Liver (tissue), 9 donors: ENCODE data around the gene UQCRC2. TPM values are rescaled to one million over a fixed set of nuclear protein-coding genes. Genes with fewer than 3 reads are reported as not detected.
"Not testable (repeated sequence)": the region's sequence is repeated elsewhere in the genome, so short reads cannot be mapped to it uniquely, and the experiment has no call there.

Experiments used
- DNase-seq: peaks from one replicate; pipeline ENCODE4 v3.0.0-alpha.2; 2017; ENCODE audit warnings: low spot score
- H3K27ac ChIP-seq, 2 donors: one replicate each; pipeline ENCODE4 v1.7.0; 2013; ENCODE audit warnings: inconsistent platforms in 2 of 2, low read length in 2 of 2, control low read depth in 1 of 2, low read depth in 1 of 2, mild to moderate bottlenecking in 1 of 2
- H3K27me3 ChIP-seq, 4 donors: one replicate each; pipeline versions ENCODE4 v1.6.1 to v1.7.0; 2013; ENCODE audit warnings: low read length in 3 of 4, inconsistent platforms in 1 of 4, mild to moderate bottlenecking in 1 of 4, moderate library complexity in 1 of 4; ENCODE audit not compliant: control insufficient read depth in 4 of 4, insufficient read depth in 4 of 4
- H3K36me3 ChIP-seq, 4 donors: one replicate each; pipeline versions ENCODE4 v1.6.1 to v1.7.0; 2013; ENCODE audit warnings: low read length in 3 of 4, mild to moderate bottlenecking in 3 of 4, low read depth in 1 of 4, moderate library complexity in 1 of 4; ENCODE audit not compliant: control insufficient read depth in 4 of 4, insufficient read depth in 3 of 4
- H3K4me1 ChIP-seq, 4 donors: one replicate each; pipeline versions ENCODE4 v1.6.1 to v1.7.0; 2013; ENCODE audit warnings: low read length in 3 of 4, mild to moderate bottlenecking in 3 of 4, moderate library complexity in 1 of 4; ENCODE audit not compliant: control insufficient read depth in 4 of 4, insufficient read depth in 4 of 4
- H3K4me3 ChIP-seq, 3 donors: one replicate each; pipeline versions ENCODE4 v1.6.1 to v1.7.0; 2013; ENCODE audit warnings: low read length in 3 of 3, control low read depth in 1 of 3, low read depth in 1 of 3, mild to moderate bottlenecking in 1 of 3
- H3K9ac ChIP-seq, 2 donors: one replicate each; pipeline ENCODE4 v1.7.0; 2013; ENCODE audit warnings: low read length in 2 of 2, mild to moderate bottlenecking in 2 of 2, moderate library complexity in 2 of 2, control low read depth in 1 of 2, low read depth in 1 of 2
- H3K9me3 ChIP-seq, 4 donors: one replicate each; pipeline versions ENCODE4 v1.6.1 to v1.7.0; 2013; ENCODE audit warnings: low read length in 3 of 4; ENCODE audit not compliant: control insufficient read depth in 4 of 4
- FOXA2 ChIP-seq: IDR thresholded peaks from 2 replicates; pipeline ENCODE4 v1.6.1; 2016; ENCODE audit warnings: antibody characterized with exemption
- GABPA ChIP-seq, 2 donors: IDR thresholded peaks in 1 of 2; conservative IDR thresholded peaks in 1 of 2; 2 replicates each; pipeline ENCODE4 v1.6.1; 2016; ENCODE audit warnings: antibody characterized with exemption in 2 of 2, mild to moderate bottlenecking in 1 of 2, moderate library complexity in 1 of 2
- HNF4G ChIP-seq: IDR thresholded peaks from 2 replicates; pipeline ENCODE4 v1.6.1; 2016; ENCODE audit warnings: antibody characterized with exemption
- JUND ChIP-seq, 2 donors: IDR thresholded peaks; 2 replicates each; pipeline ENCODE4 v1.6.1; 2016; ENCODE audit warnings: antibody characterized with exemption in 2 of 2
- NR2F2 ChIP-seq: IDR thresholded peaks from 2 replicates; pipeline ENCODE4 v1.6.1; 2016; ENCODE audit warnings: antibody characterized with exemption
- SP1 ChIP-seq: IDR thresholded peaks from 2 replicates; pipeline ENCODE4 v1.6.1; 2018; ENCODE audit warnings: antibody characterized with exemption, mild to moderate bottlenecking
- TAF1 ChIP-seq: conservative IDR thresholded peaks from 2 replicates; pipeline ENCODE4 v1.6.1; 2016; ENCODE audit warnings: antibody characterized with exemption, mild to moderate bottlenecking
- YY1 ChIP-seq: IDR thresholded peaks from 2 replicates; pipeline ENCODE4 v1.6.1; 2016; ENCODE audit warnings: antibody characterized with exemption, mild to moderate bottlenecking
- WGBS: extraction: QIAGEN DNeasy Blood & Tissue Kit; methylation state at CpG from one replicate; pipeline ENCODE4 v1.1.7; 2013; 5-methylcytosine and 5-hydroxymethylcytosine counted together
- polyA plus RNA-seq, 2 donors: library from polyadenylated mRNA; stranded (reverse) in 1 of 2; unstranded in 1 of 2; fragments of 200-250 nt in 1 of 2; fragments of >200 nt in 1 of 2; fragmentation: Nextera tagmentation in 1 of 2; extraction: Ambion mirVana in 1 of 2; gene quantifications; one replicate each; pipeline versions ENCODE4 v1.2.1 to v1.2.3, GENCODE V29; 2013 to 2015
- total RNA-seq, 2 donors: library from RNA; depleted of rRNA; stranded (reverse); fragments of >200 nt; gene quantifications; one replicate each; pipeline ENCODE4 v1.2.3, GENCODE V29; 2014
- TF ChIP-seq, protein P1 (sequence below): fragments of 150-350 bp; IDR thresholded peaks from 2 replicates; pipeline ENCODE4 v1.5.1; 2017; ENCODE audit warnings: improper control_type of control experiment, low read depth, low read length; ENCODE audit not compliant: missing input control
- TF ChIP-seq, protein P2 (sequence below): IDR thresholded peaks from 2 replicates; pipeline ENCODE4 v1.6.1; 2016; ENCODE audit warnings: antibody characterized with exemption
- TF ChIP-seq, protein P3 (sequence below): IDR thresholded peaks from 2 replicates; pipeline ENCODE4 v1.6.1; 2016; ENCODE audit warnings: antibody characterized with exemption
- TF ChIP-seq, protein P4 (sequence below): IDR thresholded peaks from 2 replicates; pipeline ENCODE4 v1.6.1; 2016; ENCODE audit warnings: antibody characterized with exemption
- TF ChIP-seq, protein P5 (sequence below): IDR thresholded peaks from 2 replicates; pipeline ENCODE4 v1.6.1; 2016; ENCODE audit warnings: antibody characterized with exemption, mild to moderate bottlenecking
- donor health status: healthy.
- donor health status: healthy.
- donor health status: healthy.
- donor health status: healthy.
- donor health status: healthy.

Gene UQCRC2
- total and polyA plus RNA-seq, 4 donors: 88.8 to 164 (median 140) TPM

DNA sequence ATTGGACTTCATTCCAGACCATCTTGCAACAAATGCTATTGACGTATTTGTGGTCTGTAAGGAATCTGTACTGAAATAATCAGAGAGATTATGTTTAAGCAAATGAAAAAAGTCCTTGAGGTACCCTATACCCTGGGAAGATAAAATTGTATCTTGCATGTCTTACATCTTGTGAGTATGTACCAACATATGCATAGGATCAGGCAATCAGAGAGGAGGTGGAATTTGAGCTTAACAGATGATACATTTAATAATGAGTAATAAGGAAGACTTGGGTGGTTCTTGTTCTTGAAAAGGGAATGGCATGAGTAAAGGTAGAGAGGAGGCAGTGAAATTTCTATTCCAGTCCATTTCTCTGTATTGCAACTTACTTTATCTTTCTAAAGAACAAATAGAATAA lies 65.4 kb downstream of the UQCRC2 start:
- Histone ChIP-seq H3K9me3 (no peaks in the 10 kb centered on the region), H3K4me1 (peaks cover 6 to 16% (median 14%) of the 10 kb centered on the region in 4 donors), H3K27me3 (no peaks in the 10 kb centered on the region), H3K4me3 (no peak overlapping the region), H3K9ac (no peak overlapping the region), H3K27ac (no peak overlapping the region), H3K36me3 (no peaks in the 10 kb centered on the region)
- DNase-seq: no peak
- 98% methylated on average over 1 of the region's 1 CpG for WGBS
- no peak for TF ChIP-seq TAF1
- TF ChIP-seq FOXA2: no peak
- no peak for TF ChIP-seq YY1
- TF ChIP-seq, protein P1, sequence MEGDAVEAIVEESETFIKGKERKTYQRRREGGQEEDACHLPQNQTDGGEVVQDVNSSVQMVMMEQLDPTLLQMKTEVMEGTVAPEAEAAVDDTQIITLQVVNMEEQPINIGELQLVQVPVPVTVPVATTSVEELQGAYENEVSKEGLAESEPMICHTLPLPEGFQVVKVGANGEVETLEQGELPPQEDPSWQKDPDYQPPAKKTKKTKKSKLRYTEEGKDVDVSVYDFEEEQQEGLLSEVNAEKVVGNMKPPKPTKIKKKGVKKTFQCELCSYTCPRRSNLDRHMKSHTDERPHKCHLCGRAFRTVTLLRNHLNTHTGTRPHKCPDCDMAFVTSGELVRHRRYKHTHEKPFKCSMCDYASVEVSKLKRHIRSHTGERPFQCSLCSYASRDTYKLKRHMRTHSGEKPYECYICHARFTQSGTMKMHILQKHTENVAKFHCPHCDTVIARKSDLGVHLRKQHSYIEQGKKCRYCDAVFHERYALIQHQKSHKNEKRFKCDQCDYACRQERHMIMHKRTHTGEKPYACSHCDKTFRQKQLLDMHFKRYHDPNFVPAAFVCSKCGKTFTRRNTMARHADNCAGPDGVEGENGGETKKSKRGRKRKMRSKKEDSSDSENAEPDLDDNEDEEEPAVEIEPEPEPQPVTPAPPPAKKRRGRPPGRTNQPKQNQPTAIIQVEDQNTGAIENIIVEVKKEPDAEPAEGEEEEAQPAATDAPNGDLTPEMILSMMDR: no peak
- no peak for TF ChIP-seq JUND (IDR thresholded peaks at IDR 0.05)
- TF ChIP-seq GABPA (IDR thresholded peaks at IDR 0.05 in 1 of 2, conservative IDR thresholded peaks at IDR 0.05 in 1 of 2): no peak
- TF ChIP-seq HNF4G: no peak
- no peak for TF ChIP-seq NR2F2
- no peak for TF ChIP-seq SP1

DNA sequence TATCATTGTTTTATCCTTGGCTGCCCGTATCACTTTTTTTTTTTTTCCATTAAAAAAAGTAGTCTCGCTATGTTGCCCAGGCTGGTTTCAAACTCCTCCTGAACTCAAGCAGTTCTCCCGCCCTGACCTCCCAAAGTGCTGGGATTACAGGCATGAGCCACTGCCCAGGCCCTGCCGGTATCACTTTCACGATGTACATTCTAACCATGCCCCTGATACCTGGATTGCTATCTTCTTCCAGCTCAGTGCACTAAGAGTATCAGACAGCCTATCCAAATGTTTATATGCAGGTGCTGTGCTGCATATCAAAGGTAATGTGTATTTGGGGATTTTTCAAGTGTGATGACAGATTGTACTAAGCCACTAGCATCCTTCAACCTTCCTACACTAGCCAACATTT lies 69.0 kb downstream of the UQCRC2 start:
- peaks cover 0 to 1% (median 0%) of the 10 kb centered on the region in 4 donors for H3K36me3 ChIP-seq
- no peak overlapping the region for H3K27ac ChIP-seq
- DNase-seq: no peak
- no peak overlapping the region for H3K9ac ChIP-seq
- H3K4me1 ChIP-seq: no peaks in the 10 kb centered on the region
- no peak overlapping the region for H3K4me3 ChIP-seq
- no peaks in the 10 kb centered on the region for H3K9me3 ChIP-seq
- H3K27me3 ChIP-seq: no peaks in the 10 kb centered on the region
- WGBS: 96% methylated on average over 5 of the region's 5 CpGs
- TF ChIP-seq, protein P2, sequence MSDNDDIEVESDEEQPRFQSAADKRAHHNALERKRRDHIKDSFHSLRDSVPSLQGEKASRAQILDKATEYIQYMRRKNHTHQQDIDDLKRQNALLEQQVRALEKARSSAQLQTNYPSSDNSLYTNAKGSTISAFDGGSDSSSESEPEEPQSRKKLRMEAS: no peak
- TF ChIP-seq, protein P3, sequence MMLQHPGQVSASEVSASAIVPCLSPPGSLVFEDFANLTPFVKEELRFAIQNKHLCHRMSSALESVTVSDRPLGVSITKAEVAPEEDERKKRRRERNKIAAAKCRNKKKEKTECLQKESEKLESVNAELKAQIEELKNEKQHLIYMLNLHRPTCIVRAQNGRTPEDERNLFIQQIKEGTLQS: no peak
- no peak for TF ChIP-seq HNF4G
- TF ChIP-seq, protein P4, sequence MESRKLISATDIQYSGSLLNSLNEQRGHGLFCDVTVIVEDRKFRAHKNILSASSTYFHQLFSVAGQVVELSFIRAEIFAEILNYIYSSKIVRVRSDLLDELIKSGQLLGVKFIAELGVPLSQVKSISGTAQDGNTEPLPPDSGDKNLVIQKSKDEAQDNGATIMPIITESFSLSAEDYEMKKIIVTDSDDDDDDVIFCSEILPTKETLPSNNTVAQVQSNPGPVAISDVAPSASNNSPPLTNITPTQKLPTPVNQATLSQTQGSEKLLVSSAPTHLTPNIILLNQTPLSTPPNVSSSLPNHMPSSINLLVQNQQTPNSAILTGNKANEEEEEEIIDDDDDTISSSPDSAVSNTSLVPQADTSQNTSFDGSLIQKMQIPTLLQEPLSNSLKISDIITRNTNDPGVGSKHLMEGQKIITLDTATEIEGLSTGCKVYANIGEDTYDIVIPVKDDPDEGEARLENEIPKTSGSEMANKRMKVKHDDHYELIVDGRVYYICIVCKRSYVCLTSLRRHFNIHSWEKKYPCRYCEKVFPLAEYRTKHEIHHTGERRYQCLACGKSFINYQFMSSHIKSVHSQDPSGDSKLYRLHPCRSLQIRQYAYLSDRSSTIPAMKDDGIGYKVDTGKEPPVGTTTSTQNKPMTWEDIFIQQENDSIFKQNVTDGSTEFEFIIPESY: no peak
- TF ChIP-seq TAF1: no peak

DNA sequence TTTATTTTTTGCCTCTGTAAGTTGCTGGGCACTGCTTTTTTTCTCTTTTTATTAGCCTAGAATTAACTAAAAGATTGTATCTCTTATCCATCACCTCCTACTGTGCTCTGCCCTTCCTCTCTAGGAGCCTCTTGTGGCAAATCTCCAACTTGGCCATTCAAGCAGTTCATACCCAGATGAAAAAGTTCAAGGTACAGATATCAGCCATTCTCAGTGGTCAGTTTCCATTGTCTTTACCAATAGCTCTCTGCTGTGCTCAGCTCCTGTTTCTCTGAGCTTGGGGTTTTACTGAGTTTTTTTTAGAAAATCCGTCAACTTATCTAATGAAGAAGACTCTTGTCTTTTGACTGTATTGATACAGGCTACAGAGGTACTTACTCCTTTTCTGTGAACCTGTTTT lies 70.3 kb downstream of the UQCRC2 start:
- H3K4me1 ChIP-seq: no peaks in the 10 kb centered on the region
- 86% methylated on average over 1 of the region's 1 CpG for WGBS
- peaks cover 0 to 1% (median 0%) of the 10 kb centered on the region in 4 donors for H3K36me3 ChIP-seq
- TF ChIP-seq, protein P5, sequence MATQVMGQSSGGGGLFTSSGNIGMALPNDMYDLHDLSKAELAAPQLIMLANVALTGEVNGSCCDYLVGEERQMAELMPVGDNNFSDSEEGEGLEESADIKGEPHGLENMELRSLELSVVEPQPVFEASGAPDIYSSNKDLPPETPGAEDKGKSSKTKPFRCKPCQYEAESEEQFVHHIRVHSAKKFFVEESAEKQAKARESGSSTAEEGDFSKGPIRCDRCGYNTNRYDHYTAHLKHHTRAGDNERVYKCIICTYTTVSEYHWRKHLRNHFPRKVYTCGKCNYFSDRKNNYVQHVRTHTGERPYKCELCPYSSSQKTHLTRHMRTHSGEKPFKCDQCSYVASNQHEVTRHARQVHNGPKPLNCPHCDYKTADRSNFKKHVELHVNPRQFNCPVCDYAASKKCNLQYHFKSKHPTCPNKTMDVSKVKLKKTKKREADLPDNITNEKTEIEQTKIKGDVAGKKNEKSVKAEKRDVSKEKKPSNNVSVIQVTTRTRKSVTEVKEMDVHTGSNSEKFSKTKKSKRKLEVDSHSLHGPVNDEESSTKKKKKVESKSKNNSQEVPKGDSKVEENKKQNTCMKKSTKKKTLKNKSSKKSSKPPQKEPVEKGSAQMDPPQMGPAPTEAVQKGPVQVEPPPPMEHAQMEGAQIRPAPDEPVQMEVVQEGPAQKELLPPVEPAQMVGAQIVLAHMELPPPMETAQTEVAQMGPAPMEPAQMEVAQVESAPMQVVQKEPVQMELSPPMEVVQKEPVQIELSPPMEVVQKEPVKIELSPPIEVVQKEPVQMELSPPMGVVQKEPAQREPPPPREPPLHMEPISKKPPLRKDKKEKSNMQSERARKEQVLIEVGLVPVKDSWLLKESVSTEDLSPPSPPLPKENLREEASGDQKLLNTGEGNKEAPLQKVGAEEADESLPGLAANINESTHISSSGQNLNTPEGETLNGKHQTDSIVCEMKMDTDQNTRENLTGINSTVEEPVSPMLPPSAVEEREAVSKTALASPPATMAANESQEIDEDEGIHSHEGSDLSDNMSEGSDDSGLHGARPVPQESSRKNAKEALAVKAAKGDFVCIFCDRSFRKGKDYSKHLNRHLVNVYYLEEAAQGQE: no peak
- no peak for TF ChIP-seq NR2F2
- TF ChIP-seq YY1: no peak
- TF ChIP-seq TAF1: no peak
- no peak for TF ChIP-seq JUND (IDR thresholded peaks at IDR 0.05)
- TF ChIP-seq, protein P1: no peak
- no peak for DNase-seq
- H3K27me3 ChIP-seq: no peaks in the 10 kb centered on the region
- H3K4me3 ChIP-seq: no peak overlapping the region
- no peak overlapping the region for H3K9ac ChIP-seq
- no peak overlapping the region for H3K27ac ChIP-seq
- no peaks in the 10 kb centered on the region for H3K9me3 ChIP-seq

DNA sequence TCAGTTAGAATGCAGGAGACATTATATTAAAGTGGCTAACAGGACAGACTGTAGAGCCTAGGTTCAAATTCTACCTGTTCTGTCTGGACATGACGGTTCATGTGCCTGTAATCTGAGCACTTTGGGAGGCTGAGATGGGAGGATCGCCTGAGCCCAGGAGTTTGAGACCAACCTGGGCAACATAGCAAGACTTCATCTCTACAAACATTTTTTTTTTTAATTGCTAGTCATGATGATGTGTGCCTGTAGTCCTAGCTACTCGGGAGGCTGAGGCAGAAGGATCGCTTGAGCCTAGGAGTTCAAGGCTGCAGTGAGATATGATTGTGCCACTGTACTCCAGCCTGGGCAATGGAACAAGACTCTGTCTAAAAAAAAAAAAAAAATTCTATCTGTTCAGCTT lies 71.6 kb downstream of the UQCRC2 start:
- H3K4me1 ChIP-seq, H3K27me3 ChIP-seq, H3K36me3 ChIP-seq, H3K4me3 ChIP-seq, H3K9me3 ChIP-seq, H3K9ac ChIP-seq, H3K27ac ChIP-seq, DNase-seq: not testable (repeated sequence)
- 97% methylated on average over 4 of the region's 4 CpGs for WGBS
